Ishikawa (cell line): Measurements from ENCODE around the gene APBA2.

Experiments used
- CEBPB ChIP-seq: IDR thresholded peaks from 2 replicates; pipeline ENCODE4 v1.6.1; 2012
- EGR1 ChIP-seq: IDR thresholded peaks from 2 replicates; pipeline ENCODE4 v1.6.1; 2012
- EP300 ChIP-seq: IDR thresholded peaks from 2 replicates; pipeline ENCODE4 v1.6.1; 2012; ENCODE audit warnings: borderline replicate concordance
- FOXM1 ChIP-seq: IDR thresholded peaks from 2 replicates; pipeline ENCODE4 v1.6.1; 2012; ENCODE audit warnings: low read depth, borderline replicate concordance
- RAD21 ChIP-seq: IDR thresholded peaks from 2 replicates; pipeline ENCODE4 v1.6.1; 2012; ENCODE audit warnings: low read depth
- TAF1 ChIP-seq: IDR thresholded peaks from 2 replicates; pipeline ENCODE4 v1.6.1; 2012; ENCODE audit warnings: low read depth, mild to moderate bottlenecking
- TEAD4 ChIP-seq: IDR thresholded peaks from 2 replicates; pipeline ENCODE4 v1.6.1; 2012
- YY1 ChIP-seq: IDR thresholded peaks from 2 replicates; pipeline ENCODE4 v1.6.1; 2012; ENCODE audit warnings: low read depth
- TF ChIP-seq, protein P1 (sequence below): IDR thresholded peaks from 2 replicates; pipeline ENCODE4 v1.6.1; 2012
- TF ChIP-seq, protein P2 (sequence below): IDR thresholded peaks from 2 replicates; pipeline ENCODE4 v1.6.1; 2012; ENCODE audit warnings: low read depth, mild to moderate bottlenecking
- TF ChIP-seq, protein P3 (sequence below): IDR thresholded peaks from 2 replicates; pipeline ENCODE4 v1.6.1; 2012

DNA sequence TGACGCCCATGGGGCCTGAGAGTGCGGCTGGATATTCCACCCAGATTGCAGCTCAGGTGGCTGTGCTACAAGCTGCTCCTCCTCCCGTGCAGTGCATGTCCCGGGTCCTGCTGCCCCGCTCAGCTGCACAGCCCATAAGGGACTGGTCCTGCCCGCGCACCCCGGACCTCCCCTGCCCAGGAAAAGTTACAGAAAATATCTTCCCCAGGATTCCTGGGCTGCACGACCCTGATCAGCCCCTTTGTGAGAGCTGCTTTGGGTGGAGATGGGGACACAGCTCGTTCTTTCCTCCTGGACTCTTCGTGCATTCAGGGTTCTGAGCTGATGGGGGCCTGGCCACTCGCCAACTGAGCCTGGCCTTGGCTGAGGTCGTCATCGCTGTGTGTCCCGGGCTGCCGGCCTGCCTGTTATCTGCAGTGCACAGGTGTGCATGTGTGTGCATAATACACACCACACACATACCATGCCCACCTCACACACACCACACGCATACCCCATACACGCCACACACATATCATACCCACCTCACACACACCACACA is 28.8 kb downstream of the APBA2 start:
- TF ChIP-seq, protein P1, sequence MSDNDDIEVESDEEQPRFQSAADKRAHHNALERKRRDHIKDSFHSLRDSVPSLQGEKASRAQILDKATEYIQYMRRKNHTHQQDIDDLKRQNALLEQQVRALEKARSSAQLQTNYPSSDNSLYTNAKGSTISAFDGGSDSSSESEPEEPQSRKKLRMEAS, result no peak
- no peak for TF ChIP-seq RAD21
- TF ChIP-seq EGR1, result no peak
- no peak for TF ChIP-seq YY1
- no peak for TF ChIP-seq CEBPB
- TF ChIP-seq, protein P2, sequence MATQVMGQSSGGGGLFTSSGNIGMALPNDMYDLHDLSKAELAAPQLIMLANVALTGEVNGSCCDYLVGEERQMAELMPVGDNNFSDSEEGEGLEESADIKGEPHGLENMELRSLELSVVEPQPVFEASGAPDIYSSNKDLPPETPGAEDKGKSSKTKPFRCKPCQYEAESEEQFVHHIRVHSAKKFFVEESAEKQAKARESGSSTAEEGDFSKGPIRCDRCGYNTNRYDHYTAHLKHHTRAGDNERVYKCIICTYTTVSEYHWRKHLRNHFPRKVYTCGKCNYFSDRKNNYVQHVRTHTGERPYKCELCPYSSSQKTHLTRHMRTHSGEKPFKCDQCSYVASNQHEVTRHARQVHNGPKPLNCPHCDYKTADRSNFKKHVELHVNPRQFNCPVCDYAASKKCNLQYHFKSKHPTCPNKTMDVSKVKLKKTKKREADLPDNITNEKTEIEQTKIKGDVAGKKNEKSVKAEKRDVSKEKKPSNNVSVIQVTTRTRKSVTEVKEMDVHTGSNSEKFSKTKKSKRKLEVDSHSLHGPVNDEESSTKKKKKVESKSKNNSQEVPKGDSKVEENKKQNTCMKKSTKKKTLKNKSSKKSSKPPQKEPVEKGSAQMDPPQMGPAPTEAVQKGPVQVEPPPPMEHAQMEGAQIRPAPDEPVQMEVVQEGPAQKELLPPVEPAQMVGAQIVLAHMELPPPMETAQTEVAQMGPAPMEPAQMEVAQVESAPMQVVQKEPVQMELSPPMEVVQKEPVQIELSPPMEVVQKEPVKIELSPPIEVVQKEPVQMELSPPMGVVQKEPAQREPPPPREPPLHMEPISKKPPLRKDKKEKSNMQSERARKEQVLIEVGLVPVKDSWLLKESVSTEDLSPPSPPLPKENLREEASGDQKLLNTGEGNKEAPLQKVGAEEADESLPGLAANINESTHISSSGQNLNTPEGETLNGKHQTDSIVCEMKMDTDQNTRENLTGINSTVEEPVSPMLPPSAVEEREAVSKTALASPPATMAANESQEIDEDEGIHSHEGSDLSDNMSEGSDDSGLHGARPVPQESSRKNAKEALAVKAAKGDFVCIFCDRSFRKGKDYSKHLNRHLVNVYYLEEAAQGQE, result no peak
- no peak for TF ChIP-seq TEAD4
- TF ChIP-seq, protein P3, sequence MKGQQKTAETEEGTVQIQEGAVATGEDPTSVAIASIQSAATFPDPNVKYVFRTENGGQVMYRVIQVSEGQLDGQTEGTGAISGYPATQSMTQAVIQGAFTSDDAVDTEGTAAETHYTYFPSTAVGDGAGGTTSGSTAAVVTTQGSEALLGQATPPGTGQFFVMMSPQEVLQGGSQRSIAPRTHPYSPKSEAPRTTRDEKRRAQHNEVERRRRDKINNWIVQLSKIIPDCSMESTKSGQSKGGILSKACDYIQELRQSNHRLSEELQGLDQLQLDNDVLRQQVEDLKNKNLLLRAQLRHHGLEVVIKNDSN, result no peak
- TF ChIP-seq EP300, result no peak
- TF ChIP-seq TAF1, result no peak
- TF ChIP-seq FOXM1, result no peak
